DOHH2 (cell line): Measurements from ENCODE around the gene EIF5A.

Source experiments
- H3F3A ChIP-seq: fragments of 200-600 bp; sonication (generic), shearing (Covaris generic); 2 replicates; pipeline ENCODE4 v1.6.0; 2016; ENCODE audit warnings: antibody characterized with exemption, mild to moderate bottlenecking; ENCODE audit not compliant: control insufficient read depth, insufficient read depth
- H3K27ac ChIP-seq: fragments of 200-600 bp; sonication (generic); 2 replicates; pipeline ENCODE4 v1.5.1; 2014; ENCODE audit warnings: low read depth, mild to moderate bottlenecking, low read length, moderate library complexity
- H3K27me3 ChIP-seq: fragments of 200-600 bp; sonication (generic); 2 replicates; pipeline ENCODE4 v1.6.1; 2014; ENCODE audit warnings: mild to moderate bottlenecking, low read length, mixed read lengths; ENCODE audit not compliant: control insufficient read depth
- H3K36me3 ChIP-seq: fragments of 200-600 bp; sonication (generic); 2 replicates; pipeline ENCODE4 v1.6.1; 2014; ENCODE audit warnings: mild to moderate bottlenecking, low read length, moderate library complexity, mixed read lengths; ENCODE audit not compliant: control insufficient read depth
- H3K4me1 ChIP-seq: fragments of 200-600 bp; sonication (generic); 2 replicates; pipeline ENCODE4 v1.6.1; 2014; ENCODE audit warnings: mild to moderate bottlenecking, low read length, mixed read lengths; ENCODE audit not compliant: control insufficient read depth
- H3K4me2 ChIP-seq: fragments of 200-600 bp; sonication (generic); 2 replicates; pipeline ENCODE4 v1.6.0; 2014; ENCODE audit warnings: mild to moderate bottlenecking, low read length, moderate library complexity
- H3K4me3 ChIP-seq: fragments of 200-600 bp; sonication (generic); 2 replicates; pipeline ENCODE4 v1.5.1; 2014; ENCODE audit warnings: mild to moderate bottlenecking, low read length, mixed read lengths
- H3K79me2 ChIP-seq: fragments of 200-600 bp; sonication (generic); 2 replicates; pipeline ENCODE4 v1.6.1; 2014; ENCODE audit warnings: mild to moderate bottlenecking, low read length, mixed read lengths; ENCODE audit not compliant: control insufficient read depth
- H3K9me2 ChIP-seq: fragments of 200-600 bp; sonication (generic); replicated peaks from 2 replicates; pipeline ENCODE4 v1.6.1; 2014; ENCODE audit warnings: mild to moderate bottlenecking, low read length, mixed read lengths; ENCODE audit not compliant: control insufficient read depth
- H3K9me3 ChIP-seq: fragments of 200-600 bp; sonication (generic); 2 replicates; pipeline ENCODE4 v1.6.1; 2014; ENCODE audit warnings: antibody characterized with exemption, low read length, mixed read lengths; ENCODE audit not compliant: control insufficient read depth, insufficient read depth
- H4K20me1 ChIP-seq: fragments of 200-600 bp; sonication (generic); 2 replicates; pipeline ENCODE4 v1.6.0; 2014; ENCODE audit warnings: low read depth, mild to moderate bottlenecking, antibody characterized with exemption, low read length, moderate library complexity; ENCODE audit not compliant: control insufficient read depth, insufficient read depth
- CTCF ChIP-seq: fragments of 200-600 bp; sonication (generic); IDR thresholded peaks from one replicate; pipeline ENCODE4 v1.5.1; 2014; ENCODE audit warnings: antibody characterized with exemption, mild to moderate bottlenecking, low read depth, low read length; ENCODE audit not compliant: poor library complexity, severe bottlenecking
- EZH2phosphoT487 ChIP-seq: fragments of 200-600 bp; sonication (generic); IDR thresholded peaks from 2 replicates; pipeline ENCODE4 v1.6.1; 2017; ENCODE audit warnings: borderline replicate concordance, mild to moderate bottlenecking, antibody characterized with exemption, low read length, moderate library complexity, mixed read lengths

EIF5A gene

GRCh38 chr17:7262192-7262934 lies 45.1 kb upstream of the EIF5A start, which contains the start of gene CLDN7:
Gene CLDN7 (minus strand): TSS chr17:7262478. CDS start chr17:7262043, 435 bp downstream.
- Histone ChIP-seq H3K4me3 (peak within 1 kb of the TSS; percentile 62), H3K9me3 (no peaks in the 10 kb centered on the region), H3K27me3 (peaks cover 32% of the 10 kb centered on the region), H3K4me2 (peak within 1 kb of the TSS; percentile 87), H4K20me1 (no peaks in the 10 kb centered on the region), H3K36me3 (peaks cover 18% of the 10 kb centered on the region), H3F3A (peaks cover 6% of the 10 kb centered on the region; the same call in 1 of the 2 replicates), H3K9me2 (no peaks in the 10 kb centered on the region), H3K4me1 (peaks cover 31% of the 10 kb centered on the region), H3K27ac (no peak within 1 kb of the TSS), H3K79me2 (no peaks in the 10 kb centered on the region)
- TF ChIP-seq CTCF: no peak
- no peak for TF ChIP-seq EZH2phosphoT487

GRCh38 chr17:7262935-7263800 lies 44.3 kb upstream of the EIF5A start:
- no peak for TF ChIP-seq EZH2phosphoT487
- TF ChIP-seq CTCF: no peak
- H3K27ac ChIP-seq: no peak overlapping the region
- peaks cover 31% of the 10 kb centered on the region for H3K4me1 ChIP-seq
- peaks cover 32% of the 10 kb centered on the region for H3K27me3 ChIP-seq
- H4K20me1 ChIP-seq: no peaks in the 10 kb centered on the region
- no peaks in the 10 kb centered on the region for H3K9me3 ChIP-seq
- H3K79me2 ChIP-seq: no peaks in the 10 kb centered on the region
- peak overlapping the region; percentile 87 for H3K4me2 ChIP-seq
- peaks cover 16% of the 10 kb centered on the region for H3K36me3 ChIP-seq
- H3K4me3 ChIP-seq: peak overlapping the region; percentile 62
- H3F3A ChIP-seq: peaks cover 6% of the 10 kb centered on the region; the same call in 1 of the 2 replicates
- H3K9me2 ChIP-seq: no peaks in the 10 kb centered on the region

- Histone ChIP-seq H3F3A (peaks cover 6% of the 10 kb centered on the region; the same call in 1 of the 2 replicates), H3K4me3 (peak overlapping the region; percentile 62), H3K4me1 (peaks cover 31% of the 10 kb centered on the region), H3K9me2 (no peaks in the 10 kb centered on the region), H3K27ac (no peak overlapping the region), H3K79me2 (no peaks in the 10 kb centered on the region), H3K9me3 (no peaks in the 10 kb centered on the region), H4K20me1 (no peaks in the 10 kb centered on the region), H3K27me3 (peaks cover 32% of the 10 kb centered on the region), H3K36me3 (peaks cover 12% of the 10 kb centered on the region), H3K4me2 (peak overlapping the region; percentile 87)
- no peak for TF ChIP-seq EZH2phosphoT487
- no peak for TF ChIP-seq CTCF
Measured at GRCh38 chr17:7263801-7264078, 43.7 kb upstream of the EIF5A start.
